ENCODE data around the gene ARMC9.

DNA sequence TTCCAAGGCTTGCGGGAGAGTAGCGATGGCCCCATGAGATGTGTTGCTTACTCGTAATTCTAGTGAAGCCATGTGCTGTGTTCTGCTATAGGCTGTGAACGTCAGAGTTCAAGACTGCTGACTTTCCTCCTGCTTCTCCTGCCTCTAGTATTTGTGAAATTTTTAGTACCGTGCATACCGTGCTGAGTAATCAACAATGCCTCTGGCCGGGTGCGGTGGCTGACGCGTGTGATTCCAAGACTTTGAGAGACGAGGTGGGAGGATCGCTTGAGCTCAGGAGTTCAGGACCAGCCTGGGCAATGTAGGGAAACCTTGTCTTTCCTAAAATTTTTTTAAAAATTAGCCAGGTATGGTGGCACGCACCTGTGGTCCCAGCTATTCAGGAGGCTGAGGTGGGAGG lies 137.2 kb downstream of the ARMC9 start:
- no peak for TF ChIP-seq POLR2A (IDR thresholded peaks at IDR 0.05)
- TF ChIP-seq, protein P1, sequence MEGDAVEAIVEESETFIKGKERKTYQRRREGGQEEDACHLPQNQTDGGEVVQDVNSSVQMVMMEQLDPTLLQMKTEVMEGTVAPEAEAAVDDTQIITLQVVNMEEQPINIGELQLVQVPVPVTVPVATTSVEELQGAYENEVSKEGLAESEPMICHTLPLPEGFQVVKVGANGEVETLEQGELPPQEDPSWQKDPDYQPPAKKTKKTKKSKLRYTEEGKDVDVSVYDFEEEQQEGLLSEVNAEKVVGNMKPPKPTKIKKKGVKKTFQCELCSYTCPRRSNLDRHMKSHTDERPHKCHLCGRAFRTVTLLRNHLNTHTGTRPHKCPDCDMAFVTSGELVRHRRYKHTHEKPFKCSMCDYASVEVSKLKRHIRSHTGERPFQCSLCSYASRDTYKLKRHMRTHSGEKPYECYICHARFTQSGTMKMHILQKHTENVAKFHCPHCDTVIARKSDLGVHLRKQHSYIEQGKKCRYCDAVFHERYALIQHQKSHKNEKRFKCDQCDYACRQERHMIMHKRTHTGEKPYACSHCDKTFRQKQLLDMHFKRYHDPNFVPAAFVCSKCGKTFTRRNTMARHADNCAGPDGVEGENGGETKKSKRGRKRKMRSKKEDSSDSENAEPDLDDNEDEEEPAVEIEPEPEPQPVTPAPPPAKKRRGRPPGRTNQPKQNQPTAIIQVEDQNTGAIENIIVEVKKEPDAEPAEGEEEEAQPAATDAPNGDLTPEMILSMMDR (IDR thresholded peaks at IDR 0.05): no peak

Data from testis (tissue), 2 donors.